Ammon's horn (tissue), 1 donor: Measurements from ENCODE around the gene MKNK1.
"Not testable (repeated sequence)": the region's sequence is repeated elsewhere in the genome, so short reads cannot be mapped to it uniquely, and the experiment has no call there.

Source experiments
- DNase-seq: peaks from one replicate; pipeline ENCODE4 v3.0.0-alpha.2; 2016; ENCODE audit warnings: low spot score

Gene MKNK1

DNA sequence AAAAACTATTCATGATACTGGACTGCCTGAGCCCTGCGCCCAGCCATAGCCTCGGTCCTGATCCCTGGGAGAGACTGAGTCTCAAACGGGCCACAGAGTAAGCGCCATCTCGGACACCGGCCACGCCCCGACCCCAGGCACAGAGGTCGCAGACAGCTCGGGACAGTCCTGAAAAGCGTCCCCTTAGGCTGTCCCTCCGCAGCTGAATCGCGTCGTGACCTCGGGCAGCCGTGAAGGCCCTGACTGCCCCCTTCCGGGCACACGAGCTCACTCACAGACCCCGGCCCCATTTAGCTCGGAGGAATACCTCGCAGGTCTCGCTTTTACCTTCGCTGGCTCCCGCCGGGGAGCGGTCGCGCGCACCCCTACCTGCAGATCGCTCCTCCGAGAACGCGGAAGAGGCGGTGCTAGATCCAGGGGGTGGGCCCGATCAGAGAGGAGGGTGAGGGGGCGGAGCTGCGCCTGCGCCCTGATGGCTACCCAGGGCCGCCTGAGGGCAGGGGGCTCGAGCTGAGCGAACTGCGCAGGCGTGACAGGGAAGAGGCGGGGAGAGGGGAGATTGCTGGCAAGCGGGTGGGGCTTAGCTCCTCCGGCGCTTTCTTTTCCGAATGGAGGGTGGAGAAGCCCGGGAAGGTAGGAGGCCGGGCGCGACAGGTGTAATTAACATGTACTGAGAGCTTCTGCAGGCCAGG is at the start of gene MKNK1:
Gene MKNK1 (minus strand): TSS at position 411 of the 692 bp plus-strand sequence. CDS start 20,941 bp downstream, outside the sequence.
- peak; percentile 96 for DNase-seq

DNA sequence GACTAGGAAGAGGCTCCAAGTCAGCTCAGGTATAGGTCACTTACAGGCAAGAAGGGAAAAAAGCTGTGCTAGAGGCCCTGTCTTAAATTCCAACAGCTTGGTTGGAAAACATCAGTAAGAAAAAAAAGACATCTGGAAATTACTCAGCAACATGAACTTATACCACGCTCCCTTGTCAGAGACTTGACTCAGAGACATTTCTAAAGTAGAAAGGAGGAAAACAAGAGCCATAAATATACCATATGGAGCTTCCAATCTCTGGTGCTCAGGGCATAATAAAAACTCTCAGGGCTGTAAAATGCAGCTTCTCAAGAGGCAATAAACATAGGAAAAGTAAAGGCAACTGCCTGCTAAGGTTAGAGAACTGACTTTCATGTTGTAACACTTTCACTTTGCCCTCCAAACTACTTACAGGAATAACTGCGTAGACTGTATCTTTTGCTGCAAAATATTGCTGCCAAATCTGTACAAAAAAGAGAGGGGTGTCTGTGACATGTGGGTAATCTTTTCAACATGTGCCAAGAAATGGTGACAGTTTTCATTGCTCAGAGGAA is 49.4 kb upstream of the MKNK1 start:
- DNase-seq: peak; percentile 7

- no peak for DNase-seq
Observed at GRCh38 chr1:46652321-46653100, 48.4 kb upstream of the MKNK1 start.

- not testable (repeated sequence) for DNase-seq
Observed at GRCh38 chr1:46651152-46651551, 47.1 kb upstream of the MKNK1 start.

DNA sequence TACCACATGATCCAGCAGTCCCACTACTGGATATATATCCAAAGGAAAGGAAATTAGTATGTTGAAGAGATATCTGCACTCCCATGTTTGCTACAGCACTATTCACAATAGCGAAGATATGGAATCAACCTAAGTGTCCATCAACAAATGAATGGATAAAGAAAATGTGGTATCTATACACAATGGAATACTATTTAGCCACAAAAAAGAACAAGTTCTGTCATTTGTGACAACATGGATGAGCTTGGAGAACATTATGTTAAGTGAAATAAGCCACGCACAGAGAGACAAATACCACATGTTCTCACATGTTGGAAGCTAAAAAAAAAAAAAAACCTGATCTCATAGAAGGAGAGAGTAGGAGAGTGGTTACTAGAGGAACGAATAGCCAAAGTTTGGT is 46.4 kb upstream of the MKNK1 start:
- no peak for DNase-seq

- DNase-seq: no peak
Observed at GRCh38 chr1:46649764-46650163, 45.7 kb upstream of the MKNK1 start.

GRCh38 chr1:46647611-46648010 is 43.5 kb upstream of the MKNK1 start:
- no peak for DNase-seq

DNA sequence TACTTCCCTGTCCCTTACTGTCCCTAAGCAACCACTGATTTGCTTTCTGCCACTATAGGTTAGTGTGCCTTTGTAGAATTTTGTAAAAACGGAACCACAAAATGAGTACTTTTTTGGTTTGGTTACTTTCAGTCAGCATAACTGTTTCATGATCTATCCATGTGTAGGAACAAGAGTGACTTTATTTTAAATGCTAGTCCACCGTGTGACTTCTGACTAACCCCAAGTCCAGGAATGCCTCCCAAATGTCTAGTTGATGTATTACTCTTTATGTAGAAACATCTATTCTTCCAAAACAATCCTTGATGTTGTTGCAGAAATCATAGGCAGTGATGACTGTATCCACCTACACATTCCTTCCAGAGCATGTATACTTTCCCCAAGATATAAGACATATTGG is 42.8 kb upstream of the MKNK1 start:
- no peak for DNase-seq

- no peak for DNase-seq
Observed at GRCh38 chr1:46646331-46646730, 42.3 kb upstream of the MKNK1 start.

GRCh38 chr1:46645815-46646214 is 41.7 kb upstream of the MKNK1 start:
- no peak for DNase-seq

- peak; percentile 11 for DNase-seq
Observed at GRCh38 chr1:46643368-46643775, 39.3 kb upstream of the MKNK1 start.

DNA sequence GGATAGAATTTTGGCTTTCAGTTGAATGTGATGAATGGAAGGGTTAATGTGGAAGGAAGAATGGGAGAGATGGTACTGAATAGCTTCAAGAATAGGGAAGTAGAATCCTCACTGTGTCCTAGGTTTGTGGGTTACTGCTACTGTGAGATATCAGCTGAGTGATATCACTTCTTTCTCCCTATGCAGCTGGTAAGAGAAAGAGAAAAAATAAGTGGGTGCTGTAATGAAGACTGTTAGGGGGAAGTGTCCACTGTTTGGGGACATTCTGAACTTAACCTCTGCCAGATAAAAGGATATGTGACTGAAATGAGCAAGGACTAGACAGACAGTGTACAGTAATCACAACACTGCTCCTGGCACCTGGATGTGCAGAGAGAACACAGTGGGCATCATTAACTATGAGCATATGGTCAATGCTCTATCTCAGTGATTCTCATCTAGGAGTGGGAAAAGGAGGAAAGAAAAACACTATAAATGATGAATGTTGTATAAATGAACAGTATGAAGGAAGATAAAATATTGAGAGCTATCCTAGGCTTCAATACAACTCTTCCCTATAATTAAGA is 38.1 kb upstream of the MKNK1 start:
- DNase-seq: no peak

DNA sequence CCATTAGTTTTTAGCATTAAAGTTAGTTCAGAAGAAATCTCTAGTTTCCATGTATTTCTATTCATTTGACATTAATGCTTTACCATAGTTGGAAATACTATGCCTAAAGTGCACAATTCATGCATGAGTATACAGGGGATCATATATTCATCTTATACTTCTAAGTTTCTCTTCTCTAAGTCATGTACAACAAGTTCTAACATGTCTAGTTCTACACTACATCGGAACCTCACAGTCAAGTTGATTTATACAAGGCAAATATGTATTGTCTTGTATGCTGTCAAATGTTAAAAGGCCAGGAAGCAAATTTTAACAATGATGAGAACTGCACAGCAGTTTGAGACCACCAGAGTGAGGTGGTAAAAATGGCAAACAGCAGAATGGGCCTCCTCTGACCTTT is 35.5 kb upstream of the MKNK1 start:
- DNase-seq: no peak

DNA sequence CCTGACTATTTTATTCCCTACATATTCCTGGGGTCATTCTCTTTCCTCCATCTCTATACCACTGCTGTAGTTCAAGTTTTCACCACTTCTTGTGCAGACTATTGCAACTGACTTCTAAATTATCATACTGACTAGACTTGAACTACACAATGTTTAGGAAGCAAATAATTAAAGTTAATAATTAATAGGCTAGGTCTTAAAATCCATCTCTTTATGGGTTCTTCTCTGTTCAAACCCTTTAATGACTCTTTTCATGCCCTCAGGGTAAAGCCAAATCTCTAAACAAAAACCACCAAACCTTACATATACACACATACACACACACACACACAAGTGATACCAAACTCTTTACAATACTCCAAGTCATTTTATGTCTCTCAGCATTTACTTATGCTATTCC is 34.9 kb upstream of the MKNK1 start:
- no peak for DNase-seq

DNA sequence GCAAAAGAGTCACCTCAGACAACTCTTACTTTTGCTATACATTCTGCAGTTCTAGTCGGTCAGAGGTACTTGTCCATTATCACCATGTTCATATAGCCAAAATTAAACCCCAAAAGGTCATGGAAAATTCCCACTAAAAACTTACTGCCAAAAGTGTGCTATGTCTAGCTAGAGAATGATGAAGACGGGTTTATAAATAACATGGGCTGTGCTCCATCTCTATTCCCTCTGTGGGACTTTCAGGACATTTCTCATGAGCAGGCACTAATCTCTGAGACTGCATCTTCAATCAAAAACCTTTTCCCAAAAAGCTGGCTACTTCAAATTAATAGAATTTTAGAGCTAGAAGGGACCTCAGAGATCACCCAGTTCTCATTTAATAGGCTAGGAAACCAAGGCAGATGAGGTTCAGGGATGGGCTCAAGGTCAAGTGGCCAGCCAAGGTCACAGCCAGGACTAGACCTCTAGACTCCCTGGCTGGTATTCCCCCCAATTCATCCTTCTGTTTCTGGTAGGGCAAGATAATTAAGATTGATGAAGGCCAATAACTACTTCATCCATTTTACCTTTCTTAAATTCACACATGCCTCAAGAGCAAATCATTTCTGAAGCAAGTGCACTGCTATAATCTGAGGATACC is 33.5 kb upstream of the MKNK1 start:
- DNase-seq: no peak

GRCh38 chr1:46635205-46635604 is 31.1 kb upstream of the MKNK1 start:
- no peak for DNase-seq

- no peak for DNase-seq
Observed at GRCh38 chr1:46630719-46631118, 26.7 kb upstream of the MKNK1 start.

- DNase-seq: no peak
Observed at GRCh38 chr1:46623743-46624644, 19.9 kb upstream of the MKNK1 start.

DNA sequence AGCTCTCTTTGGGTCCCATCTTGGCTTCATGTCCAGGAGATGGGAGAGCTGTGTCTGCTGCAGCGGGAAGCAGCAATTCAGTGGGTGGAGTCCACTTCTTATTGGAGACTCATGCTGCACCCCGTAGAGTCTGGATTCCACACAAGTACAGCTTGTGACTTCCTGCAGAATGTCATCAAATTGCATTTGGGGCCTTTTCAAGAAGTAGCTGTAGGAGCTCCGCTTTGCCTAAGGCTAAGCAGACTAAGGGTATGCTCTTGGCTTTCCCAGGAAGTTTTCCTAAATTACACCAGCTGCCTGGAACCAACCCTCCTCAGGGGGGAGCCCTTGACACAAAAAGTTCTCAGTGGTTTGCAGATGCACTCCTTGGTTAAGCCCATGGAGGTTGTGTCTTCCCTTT is 18.3 kb upstream of the MKNK1 start:
- no peak for DNase-seq

GRCh38 chr1:46621930-46622329 is 17.9 kb upstream of the MKNK1 start:
- no peak for DNase-seq

- no peak for DNase-seq
Observed at GRCh38 chr1:46619656-46620258, 15.7 kb upstream of the MKNK1 start.
